NOMO-1 (cell line): ENCODE data around the gene CDK17.
"Not testable (repeated sequence)": the region's sequence is repeated elsewhere in the genome, so short reads cannot be mapped to it uniquely, and the experiment has no call there.

Experiments
- DNase-seq, 2 experiments: peaks; one replicate each; lab custom pipeline; 2025; ENCODE audit not compliant: unreplicated experiment in 2 of 2; lab: John Stamatoyannopoulos, UW

CDK17 gene

DNA sequence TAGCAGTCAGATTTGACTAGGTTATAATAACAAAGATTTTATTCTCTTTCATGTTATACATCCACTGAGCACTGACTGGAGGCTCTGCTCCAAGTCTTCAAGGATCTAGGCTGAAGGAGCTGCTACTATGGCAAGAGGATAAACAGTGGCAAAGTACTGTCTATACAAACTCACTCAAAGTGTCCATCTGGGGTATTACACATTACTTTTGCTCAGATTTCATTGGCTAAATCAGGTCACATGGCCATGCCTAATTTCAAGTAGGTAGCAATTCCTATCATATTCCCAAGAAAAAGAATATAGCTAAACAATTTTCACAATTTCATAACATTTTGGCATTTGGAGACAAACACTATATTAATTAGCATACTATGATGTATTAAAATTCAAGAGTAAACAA lies 40.9 kb downstream of the CDK17 start:
- no peak for DNase-seq

DNA sequence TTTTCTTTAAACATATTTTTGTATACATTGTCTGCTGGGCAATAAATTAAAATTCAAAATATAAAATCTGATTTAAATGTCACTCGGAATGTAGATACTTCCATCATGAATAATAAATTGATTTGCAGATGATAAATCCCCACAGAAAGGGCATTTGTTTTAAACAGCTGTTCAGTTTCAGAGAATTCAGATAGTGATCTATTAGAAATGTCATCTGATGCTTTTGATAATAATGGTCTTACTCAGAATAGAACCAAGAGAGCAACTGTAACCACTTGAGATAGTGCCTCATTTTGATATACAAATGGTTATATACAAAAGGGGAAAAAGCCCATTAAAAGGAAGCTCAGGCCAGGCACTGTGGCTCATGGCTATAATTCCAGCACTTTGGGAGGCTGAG lies 43.4 kb downstream of the CDK17 start:
- no peak for DNase-seq

DNA sequence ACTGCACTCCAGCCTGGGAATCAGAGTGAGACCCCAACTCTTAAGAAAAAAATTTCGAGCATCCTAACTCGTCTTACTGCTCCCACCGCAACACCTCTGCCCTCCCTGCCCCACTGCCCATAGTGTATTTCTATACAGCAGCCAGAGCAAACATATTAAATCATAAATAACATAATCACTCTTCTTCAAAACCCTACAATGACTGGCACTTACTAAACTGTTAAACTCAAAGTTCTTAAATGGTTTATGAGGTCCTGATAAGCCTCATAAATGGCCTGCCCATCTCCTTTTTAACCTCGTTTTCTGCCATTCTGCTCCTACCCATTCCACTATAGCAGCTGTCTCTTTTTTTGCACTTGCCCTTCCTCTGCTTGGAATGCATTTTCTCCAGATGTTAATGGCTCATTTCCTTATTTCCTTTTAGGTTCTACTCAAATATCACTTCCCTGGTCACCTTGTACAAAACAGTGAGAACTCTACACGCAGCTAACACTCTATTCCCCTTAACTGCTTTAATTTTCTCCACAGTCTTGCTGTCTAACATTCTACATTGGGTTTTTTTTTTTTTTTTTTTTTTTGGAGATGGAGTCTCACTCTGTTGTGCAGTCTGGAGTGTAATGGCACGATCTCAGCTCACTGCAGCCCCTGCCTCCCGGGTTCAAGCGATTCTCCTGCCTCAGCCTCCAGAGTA lies 45.2 kb downstream of the CDK17 start:
- no peak for DNase-seq

DNA sequence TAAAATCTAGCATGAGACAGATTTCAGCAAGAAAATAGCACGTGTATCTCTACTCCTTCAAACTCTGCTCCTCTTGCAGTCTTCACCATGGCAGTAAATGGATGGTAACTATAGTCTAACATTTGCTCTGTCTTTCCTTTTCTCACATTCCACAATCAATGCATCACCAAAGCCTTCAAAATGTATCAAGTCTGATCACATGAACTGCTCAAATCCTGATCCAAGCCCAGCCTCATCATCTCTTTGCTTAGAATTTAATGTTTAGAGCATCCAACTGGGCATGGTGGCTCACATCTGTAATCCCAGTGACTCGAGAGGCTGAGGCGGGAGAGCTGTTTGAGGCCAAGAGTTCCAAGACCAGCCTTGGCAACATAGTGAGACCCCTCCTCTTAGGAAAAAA lies 45.9 kb downstream of the CDK17 start:
- DNase-seq, result no peak

DNA sequence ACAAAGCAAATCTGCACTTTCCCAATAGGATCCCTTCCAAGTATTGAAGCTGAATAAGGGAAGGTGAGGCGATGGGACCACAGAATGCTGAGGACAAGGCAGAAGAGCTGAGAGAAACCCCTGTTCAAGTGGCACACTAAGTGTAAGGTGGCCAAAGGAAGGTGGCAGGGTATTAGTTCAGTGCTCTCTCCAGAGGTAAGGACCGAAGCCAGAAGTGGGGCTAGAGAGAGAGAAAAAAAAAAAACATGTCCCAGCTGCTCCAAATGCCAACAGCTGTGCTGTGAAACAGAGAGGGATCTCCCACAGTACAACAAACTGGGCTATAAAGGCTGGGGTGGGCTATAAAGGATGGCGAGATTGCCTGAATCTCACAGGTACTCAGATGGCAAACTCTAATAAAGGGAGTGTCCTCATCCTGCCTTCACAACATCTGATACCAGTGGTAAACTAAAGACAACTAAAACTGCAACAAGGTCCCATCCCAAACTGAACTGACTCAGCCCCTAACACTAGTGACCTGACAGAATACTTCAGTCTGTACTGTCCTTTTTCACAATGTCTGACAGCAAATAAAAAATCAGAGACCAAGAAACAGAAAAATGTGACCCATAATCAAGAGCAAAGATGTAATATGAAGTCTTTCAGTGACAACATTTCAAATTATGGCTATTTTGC lies 47.9 kb downstream of the CDK17 start:
- DNase-seq, result no peak

DNA sequence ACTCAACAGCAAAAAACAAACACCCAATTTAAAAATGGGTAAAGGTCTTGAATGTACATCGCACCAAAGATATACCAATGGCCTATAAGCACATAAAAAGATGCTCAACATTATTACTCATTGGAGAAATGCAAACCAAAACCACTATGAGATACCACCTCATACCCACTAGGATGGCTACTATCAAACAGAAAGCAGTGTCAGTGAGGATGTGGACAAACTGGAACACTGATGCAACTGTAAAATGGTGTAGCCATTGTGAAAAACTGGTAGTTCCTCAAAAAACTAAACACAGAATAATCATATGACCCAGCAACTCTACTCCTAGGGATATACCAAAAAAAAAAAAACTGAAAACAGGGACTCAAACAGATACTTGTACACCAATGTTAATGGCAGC lies 49.3 kb downstream of the CDK17 start:
- peak; percentile 31 to 86 for DNase-seq

DNA sequence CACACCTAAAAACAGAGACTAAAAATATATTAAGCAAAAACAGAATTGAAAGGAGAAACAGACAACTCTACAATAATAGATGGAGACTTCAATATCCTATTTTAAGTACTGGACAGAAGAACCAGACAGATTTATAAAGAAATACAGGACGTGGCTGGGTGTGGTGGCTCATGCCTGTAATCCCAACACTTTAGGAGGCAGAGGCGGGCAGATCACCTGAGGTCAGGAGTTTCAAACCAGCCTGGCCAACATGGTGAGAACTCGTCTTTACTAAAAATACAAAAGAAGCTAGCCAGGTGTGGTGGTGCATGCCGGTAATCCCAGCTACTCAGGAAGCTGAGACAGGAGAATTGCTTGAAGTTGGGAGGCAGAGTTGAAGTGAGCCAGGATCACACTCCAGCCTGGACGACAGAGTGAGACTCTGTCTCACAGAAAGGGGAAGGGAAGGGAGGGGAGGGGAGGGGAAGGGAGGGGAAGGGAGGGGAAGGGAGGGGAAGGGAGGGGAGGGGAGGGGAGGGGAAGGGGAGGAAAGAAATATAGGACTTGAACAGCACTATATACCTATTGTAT lies 53.0 kb downstream of the CDK17 start:
- DNase-seq, result no peak

DNA sequence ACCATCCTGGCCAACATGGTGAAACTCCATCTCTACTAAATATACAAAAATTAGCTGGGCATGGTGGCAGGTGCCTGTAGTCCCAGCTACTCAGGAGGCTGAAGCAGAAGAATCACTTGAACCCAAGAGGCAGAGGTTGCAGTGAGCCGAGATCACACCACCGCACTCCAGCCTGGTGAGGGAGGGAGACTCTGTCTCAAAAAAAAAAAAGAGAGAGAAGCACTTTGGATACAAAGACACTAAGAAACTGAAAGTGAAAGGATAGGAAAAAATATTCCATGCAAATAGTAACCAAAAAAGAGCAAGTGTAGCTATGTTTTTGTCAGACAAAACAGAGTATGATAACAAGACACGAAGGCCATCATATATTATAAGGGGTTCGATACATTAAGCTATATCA lies 53.5 kb downstream of the CDK17 start:
- peak in 1 of 2 experiments; percentile 13 for DNase-seq

DNA sequence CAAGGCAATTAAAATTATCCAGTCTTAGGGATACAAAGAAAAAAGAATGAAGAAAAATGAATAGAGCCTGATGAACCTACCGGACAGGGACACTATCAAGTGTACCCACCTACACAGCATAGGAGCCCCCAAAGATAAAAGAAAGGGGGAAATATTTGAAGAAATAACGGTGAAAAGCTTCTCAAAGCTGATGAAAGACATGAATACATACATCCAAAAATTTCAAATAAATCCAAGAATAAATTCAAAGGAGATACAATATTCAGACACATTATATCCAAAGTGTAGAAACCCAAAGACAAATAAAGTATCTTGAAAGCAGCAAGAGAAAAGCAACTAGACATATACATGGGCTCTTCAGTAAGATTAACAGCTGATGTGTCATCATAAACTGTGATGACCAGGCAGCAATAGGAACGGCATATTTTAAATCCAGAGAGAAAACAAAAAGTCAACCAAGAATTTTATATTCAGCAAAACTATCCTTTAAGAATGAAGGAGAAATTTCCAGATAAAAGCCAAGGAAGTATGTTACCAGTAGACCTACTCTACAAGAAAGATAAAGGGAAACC lies 56.0 kb downstream of the CDK17 start:
- no peak for DNase-seq

DNA sequence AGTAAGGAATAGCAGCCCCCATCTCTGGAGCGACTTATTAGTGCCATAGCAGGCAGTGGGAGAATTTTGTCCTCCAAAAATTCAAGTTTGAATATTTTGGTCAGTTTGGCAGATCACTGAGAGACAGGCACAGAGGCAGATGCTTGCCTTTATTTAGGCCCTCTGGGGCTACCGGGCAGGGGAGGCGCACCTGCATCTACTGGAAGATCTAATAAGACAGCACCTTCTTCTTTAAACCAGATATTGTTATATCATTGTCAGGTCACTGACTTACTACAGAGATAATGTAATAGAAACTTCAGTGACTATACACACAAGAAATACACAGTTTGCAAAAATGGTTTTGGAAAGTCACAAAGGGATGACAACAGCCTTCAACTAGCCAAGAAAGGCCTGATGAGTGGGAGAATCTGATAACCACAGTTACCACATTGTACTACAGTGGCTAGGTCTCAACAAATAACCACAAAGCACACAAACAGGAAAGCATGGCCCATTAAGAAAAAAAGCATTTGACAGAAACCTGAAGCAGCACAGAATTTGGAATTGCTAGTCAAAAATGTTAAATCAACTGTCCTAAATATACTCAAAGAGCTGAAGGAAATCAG lies 56.8 kb downstream of the CDK17 start:
- no peak for DNase-seq

DNA sequence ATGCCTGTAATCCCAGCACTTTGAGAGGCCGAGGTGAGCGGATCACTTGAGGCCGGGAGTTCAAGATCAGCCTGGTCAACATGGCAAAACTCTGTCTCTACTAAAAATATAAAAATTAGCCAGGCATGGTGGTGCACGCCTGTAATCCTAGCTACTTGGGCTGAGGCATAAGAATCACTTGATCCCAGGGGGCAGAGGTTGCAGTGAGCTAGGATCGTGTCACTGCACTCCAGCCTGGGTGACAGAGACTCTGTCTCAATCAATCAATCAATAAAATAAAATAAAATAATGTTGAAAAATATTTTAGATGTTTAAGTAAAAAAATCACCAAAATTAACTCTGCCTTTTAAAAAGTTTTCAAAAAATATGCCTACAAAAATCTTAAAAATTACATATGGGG lies 60.6 kb downstream of the CDK17 start:
- not testable (repeated sequence) for DNase-seq

DNA sequence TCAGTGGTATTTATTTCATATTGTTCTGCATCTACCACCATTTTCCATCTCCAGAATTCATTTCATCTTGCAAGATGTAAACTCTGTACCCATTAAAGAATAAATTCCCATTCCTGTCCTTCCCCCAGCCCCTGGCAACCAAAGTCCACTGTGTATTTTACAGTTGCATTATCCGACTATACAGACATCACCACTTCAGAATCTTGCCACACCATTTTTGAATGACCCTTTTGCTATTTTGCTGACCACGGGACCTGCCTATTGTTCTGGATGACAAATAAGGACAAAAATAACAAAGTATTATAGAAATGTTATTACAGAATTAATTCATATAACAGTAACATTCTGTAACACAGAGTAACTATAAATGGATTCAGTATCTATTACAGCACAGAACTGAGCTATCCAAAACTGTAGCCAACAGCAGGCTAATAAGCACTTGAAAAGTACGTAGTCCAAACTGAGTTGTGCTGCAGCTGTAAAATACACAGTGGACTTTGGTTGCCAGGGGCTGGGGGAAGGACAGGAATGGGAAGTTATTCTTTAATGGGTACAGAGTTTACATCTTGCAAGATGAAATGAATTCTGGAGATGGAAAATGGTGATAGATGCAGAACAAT lies 61.3 kb downstream of the CDK17 start:
- no peak for DNase-seq

DNA sequence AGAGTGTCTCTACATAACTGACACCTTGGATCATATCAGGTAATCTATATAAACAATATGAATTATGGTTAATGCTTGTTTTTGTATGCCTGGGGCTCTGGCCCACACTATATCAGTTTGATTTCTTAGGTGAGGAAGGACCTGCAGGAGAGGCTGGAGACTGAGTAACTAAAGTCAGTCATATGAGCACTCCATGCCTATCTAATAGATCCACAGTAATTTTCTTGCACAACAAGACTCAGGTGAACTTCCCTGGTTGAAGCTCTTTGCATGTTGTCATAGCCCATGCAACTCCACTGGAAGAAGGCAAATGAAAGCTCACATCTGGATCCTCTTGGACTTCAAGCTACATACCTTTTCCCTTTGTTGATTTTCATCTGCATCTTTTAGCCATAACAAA lies 62.3 kb downstream of the CDK17 start:
- DNase-seq, result no peak

DNA sequence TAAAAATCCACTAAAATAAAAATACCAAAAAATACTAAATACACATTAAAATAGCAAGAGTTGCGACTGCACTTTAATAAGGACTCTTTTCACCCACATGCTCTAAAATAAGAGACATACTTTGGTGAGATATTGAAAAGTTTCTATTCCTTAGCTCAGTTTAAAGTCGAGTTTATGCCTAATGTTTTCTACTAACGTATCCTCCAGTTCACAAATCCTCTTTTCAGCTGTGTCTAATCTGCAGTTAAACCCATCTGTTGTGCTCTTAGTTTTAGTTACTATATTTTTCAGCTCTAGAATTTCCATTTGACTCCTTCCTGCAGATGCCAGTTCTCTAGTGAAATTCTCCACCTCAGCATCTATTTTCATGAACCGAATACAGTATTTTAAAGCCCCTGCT lies 63.8 kb downstream of the CDK17 start:
- DNase-seq, result no peak

DNA sequence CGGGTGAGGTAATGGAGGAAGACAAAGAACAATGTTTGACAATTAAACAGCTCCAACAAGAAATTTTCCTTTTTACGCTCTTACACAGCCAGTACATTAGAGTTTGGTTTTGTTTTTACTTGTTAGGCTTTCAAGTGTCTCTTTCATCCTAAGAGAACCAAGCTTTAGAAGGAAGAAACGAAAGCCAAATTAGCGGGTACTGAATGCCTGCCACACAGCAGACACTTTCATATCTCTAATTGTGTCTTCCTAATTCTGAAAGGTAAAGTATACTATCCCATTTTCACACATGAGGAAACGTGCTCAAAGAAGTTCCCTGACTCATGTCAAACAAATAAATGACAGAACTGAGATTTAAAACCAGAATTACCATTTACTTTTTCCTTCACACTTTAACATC lies 65.0 kb downstream of the CDK17 start:
- DNase-seq, result no peak

DNA sequence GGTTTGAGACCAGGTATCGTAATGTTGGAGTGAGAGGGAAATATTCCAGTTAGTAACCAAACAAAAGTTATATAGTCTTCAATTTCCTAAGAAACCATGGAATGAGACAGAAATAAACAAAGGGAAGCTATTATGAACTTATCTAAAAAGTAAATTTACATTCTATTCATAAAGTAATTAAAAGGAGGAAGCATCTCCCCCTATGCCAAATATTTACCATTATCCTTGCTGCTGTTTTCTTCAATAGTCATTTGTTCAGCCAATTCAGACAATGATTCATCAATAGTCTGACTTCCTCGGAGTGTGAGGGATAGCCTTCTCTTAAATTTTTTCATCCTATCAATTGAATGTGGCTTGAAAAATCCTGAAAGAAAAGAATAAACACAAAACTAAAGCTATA lies 65.7 kb downstream of the CDK17 start:
- DNase-seq, result no peak

DNA sequence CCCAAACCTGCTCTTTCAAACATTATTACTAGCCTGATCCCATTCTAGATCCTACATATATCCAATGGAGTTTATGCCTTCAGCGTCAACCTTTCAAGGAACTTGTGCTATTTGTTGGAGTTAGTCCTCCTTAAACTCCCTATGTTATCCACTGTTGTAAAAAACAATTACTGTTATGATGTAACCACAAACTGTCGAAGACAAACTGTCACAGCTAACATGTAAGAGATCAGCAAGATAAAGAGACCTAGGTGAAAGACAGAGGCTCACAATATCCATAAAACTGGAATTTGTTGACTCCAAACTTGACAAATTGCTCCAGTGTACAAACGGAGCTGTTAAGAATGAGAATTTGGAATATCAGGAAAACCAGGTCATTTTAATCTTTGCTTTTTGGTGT lies 70.7 kb downstream of the CDK17 start:
- no peak for DNase-seq

DNA sequence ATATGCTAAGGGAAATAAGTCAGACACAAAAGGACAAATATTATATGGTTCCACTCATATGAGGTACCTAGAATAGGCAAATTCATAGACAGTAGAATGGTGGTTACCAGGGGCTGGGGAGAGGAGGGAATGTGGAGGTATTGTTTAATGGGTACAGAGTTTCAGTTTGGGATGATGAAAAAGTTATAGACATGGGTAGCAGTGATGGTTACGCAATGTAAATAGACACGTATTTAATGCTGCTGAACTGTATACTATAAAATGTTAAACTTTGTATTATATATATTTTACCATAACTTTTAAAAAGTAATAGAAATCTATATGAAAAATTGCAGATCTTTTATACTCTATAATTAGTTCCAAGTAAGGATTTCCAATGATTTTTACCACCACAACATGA lies 71.2 kb downstream of the CDK17 start:
- no peak for DNase-seq

DNA sequence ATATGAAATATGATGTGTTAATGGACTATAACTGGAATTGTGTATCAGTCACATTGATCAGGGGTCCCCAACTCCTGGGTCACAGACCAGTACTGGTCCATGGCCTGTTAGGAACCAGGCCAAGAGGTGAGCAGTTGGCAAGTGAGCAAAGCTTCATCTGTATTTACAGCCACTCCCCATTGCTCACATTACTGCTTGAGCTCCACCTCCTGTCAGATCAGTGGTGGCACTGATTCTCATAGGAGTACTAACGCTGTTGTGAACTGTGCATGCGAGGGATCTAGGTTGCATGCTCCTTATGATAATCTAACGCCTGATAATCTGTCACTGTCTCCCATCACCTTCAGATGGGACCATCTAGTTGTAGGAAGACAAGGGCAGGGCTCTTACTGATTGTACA lies 72.3 kb downstream of the CDK17 start:
- DNase-seq, result no peak

DNA sequence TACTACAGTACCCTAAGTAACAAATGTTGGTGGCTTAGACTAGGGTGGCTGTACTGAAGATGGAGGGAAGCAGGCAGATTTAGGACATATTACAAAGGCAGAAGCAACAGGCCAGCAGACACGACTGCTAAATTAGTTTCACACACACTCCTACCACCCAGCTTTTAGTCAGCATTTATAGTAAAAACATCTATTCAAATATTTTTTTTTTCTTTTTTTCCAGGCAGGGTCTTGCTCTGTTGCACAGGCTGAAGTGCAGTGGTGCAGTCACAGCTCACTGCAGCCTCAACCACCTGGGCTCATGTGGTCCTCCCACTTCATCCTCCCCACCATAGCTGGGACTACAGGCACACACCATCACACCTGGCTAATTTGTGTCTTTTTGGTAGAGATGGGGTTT lies 72.9 kb downstream of the CDK17 start:
- DNase-seq, result no peak

DNA sequence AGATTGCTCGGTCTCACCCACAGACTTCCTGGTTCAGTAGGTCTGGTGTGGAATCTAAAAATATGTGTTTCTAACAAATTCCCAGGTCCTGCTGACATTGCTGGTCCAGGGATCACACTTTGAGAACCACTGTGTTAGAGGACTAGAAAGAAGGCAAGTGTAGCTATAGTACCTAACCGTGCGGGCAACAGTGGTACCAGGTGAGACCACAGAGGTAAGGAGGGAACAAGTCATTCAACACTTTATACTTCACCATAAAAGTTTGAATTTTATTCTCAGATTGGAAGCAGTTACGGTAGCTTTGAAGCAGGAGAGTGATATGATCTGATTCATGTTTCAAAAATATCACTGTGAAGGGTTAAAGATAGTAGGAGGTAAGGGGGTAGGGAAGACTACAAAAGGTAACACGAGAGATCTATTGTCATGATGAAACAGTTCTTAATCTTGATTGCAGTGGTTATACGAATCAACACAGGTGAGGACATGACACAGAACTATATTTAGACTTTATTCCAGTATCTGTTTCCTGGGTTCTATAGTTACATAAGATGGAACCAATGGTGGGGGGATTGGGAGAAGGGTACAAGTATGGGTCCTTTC lies 73.5 kb downstream of the CDK17 start:
- DNase-seq, result no peak
